Left renal pelvis (tissue), 4 donors: Measurements from ENCODE around the gene MLPH. TPM values are rescaled to one million over a fixed set of nuclear protein-coding genes. Genes with fewer than 3 reads are reported as not detected.

Experiments used
- DNase-seq, 4 donors: peaks; one replicate each; pipeline ENCODE4 v3.0.0-alpha.2; 2013; ENCODE audit warnings: low read depth in 4 of 4, low spot score in 3 of 4
- polyA plus RNA-seq, 4 donors: library from polyadenylated mRNA; unstranded; fragments of 120-200 nt; gene quantifications; one replicate each; pipeline ENCODE4 v1.2.1, GENCODE V29; 2013; ENCODE audit not compliant: insufficient read length in 4 of 4

Gene MLPH
- polyA plus RNA-seq, 4 donors, result 0.94 to 6.5 (median 3.1) TPM

- no peak for DNase-seq
These were observed 28.7 kb downstream of the MLPH start for GRCh38 chr2:237515621-237516275.

DNA sequence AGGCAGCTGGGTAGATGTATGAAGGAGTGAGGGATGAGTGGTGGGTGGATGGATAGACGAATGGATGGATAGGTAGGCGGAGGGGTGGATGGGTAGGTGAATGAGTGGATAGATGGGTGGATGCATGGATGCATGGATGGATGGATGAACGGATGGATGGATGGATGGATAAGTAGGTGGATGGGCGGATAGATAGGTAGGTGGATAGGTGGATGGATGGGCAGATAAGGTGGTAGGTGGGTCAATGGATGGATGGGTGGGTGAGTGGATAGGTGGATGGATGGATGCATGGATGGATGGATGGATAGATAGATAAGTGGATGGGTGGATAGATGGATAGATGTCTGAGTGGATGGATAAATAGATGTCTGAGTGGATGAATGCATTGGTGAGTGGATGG, 30.1 kb downstream of the MLPH start:
- DNase-seq, result no peak

DNA sequence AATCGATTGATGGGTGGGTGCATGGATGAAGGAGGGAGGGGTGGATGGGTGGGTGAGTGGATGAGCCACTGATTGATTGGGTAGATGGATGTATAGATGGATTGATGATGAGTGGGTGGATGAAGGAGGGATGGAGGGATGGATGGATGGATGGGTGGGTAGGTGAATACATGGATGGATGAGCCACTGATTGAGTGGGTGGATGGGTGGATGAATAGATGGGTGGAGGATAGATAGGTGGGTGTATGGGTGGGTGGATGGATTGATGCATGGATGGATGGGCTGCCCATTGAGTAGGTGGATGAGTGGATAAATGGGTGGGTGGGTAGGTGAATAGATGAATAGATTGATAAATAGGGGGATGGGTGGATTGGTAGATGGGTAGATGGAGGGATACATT, 30.9 kb downstream of the MLPH start:
- DNase-seq, result no peak

DNA sequence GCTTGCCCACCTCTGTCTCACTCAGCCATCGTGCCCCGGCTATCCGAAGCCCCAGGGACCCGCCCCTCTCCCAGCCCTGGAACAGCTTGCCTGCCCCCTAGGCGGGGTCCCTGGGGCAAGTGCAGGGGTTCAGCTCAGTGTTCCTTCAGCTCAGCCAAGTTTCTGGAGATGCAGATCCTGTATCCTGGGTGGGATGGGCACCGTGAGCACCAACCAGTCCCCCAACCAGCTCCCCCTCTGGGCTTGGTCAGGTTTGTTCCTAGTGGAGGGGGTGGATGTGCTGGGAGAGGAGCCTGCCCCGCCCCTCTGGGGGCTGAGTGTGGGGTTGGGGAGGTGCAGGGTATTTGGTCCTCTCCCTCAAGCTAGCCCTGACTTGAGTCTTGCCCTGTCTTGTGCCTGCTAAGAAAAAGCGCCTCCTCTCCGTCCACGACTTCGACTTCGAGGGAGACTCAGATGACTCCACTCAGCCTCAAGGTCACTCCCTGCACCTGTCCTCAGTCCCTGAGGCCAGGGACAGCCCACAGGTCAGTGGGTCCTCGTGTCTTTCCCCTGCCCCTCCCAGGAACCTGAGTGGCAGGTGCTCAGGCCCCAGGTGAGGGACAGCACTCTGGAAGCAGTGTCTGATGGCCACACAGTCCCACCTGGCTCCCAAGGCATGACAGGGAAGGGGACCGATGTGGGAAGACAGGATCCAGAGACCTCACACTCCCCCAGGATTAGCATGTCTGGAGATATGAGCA, 32.6 kb downstream of the MLPH start:
- DNase-seq, result no peak

GRCh38 chr2:237520290-237520689, 33.2 kb downstream of the MLPH start:
- no peak for DNase-seq

DNA sequence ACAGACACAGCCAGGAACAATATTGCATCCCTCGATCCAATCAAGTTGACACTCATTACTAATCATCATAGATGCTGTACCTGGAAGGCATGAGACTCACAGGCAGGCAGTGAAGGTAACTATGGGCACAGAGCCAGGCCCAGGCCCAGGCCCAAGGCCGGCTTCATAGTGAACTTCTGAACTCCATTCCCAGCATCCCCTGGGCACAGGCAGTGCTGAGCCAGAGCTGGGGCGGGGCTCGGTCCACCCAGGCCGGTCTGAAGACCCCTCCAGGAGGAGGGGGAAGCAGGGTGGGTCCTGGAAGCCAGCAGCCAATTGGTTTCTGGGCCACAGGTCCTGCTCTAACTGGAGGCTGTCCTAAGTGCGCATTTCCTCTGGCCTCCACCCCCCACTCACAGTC, 37.6 kb downstream of the MLPH start:
- DNase-seq, result no peak

- no peak for DNase-seq
These were observed 38.6 kb downstream of the MLPH start for GRCh38 chr2:237525559-237526157.

DNA sequence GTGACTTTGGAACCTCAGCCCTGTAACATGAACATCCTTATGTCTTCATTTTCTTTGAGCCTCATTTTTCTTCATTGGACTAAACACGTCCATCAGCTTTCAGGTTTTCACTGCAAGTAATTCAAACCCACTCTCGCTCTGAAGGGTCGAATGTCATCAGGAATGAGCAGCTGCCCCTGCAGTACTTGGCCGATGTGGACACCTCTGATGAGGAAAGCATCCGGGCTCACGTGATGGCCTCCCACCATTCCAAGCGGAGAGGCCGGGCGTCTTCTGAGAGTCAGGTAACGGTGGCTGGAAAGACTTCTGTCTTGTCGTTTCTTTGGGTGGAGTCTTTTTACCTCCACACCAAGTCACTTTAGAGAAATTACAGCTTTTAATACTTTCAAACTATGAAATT, 40.2 kb downstream of the MLPH start:
- DNase-seq, result no peak

DNA sequence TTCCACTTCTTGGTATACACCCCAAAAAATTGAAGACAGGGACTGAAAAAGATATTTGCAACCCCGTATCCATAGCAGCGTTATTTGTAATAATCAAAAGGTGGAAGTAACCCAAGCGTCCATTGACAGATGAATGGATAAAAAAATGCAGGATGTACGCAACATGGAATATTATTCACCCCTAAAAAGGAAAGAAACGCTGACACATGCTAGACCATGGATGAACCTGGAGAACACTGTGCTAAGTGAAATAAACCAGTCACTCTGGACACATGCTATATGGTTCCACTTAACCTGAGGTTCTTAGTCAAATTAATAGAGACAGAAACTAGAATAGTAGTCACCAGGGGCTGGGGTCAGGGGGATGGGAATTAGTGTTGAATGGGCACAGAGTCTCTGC, 40.7 kb downstream of the MLPH start:
- DNase-seq, result no peak

- DNase-seq, result no peak
These were observed 42.7 kb downstream of the MLPH start for GRCh38 chr2:237529452-237530402.

DNA sequence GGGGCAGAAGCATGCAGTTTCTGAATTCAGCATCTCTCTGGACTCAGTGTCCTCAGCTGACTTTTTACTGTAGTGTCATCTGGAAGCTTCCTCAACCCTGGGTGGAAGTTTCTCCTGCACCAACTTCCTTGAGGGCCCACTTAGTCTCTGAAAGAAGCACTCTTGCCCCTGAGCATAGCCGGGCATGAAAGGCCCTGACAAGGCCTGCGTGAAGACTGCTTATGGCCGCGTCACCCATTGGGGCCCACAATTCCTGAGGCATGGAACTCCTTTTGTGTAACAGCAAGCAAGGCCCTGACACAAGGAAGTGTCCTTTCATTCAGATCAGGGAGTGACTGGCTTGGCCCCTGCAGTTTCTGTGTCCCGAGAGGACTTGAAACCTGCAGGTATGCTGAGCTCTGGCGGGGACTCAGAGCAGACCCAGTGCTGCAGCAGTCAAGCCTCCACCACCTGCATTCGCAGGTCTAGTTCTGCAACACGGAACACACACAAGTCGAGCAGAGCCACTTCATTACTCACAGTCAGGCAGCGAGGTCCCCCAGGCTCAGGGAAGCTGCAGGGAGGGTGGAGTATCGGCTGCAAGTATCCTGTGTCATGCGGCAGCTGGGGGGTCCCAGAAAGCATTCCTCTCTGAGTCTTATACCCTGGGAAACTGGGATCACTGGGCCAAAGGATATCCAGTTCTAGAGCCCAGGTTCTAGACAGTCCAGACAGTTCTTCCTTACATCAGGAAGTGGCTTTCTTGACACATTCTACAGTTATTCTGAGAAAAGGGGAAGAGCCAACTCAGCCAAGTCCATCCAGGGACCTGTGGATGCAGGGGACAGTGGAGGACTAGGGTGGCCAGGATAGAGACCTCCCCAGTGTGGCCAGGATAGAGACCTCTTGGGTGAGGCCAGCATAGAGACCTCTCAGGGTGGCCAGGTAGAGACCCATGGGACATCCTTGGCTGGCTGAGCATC, 43.7 kb downstream of the MLPH start:
- DNase-seq, result no peak

DNA sequence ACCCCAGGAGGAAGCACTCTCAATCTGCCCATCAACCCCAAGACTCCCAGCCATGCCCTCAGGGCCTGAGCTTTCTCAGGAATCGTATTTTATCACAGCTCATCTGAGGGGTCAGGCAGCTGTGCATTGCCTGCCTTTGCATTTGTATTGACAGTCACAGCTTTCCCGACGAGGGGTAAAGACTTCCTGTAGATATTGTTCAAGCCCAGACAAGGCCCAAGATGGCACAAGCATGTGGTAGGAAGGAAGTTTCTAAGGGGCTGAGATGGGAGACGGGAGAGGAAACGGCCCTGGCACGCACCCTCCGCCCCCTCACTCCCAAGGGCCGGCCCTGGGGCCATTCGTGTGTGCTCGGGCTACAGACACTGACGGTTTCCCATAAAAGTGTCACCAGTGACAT, 45.1 kb downstream of the MLPH start:
- DNase-seq, result no peak

DNA sequence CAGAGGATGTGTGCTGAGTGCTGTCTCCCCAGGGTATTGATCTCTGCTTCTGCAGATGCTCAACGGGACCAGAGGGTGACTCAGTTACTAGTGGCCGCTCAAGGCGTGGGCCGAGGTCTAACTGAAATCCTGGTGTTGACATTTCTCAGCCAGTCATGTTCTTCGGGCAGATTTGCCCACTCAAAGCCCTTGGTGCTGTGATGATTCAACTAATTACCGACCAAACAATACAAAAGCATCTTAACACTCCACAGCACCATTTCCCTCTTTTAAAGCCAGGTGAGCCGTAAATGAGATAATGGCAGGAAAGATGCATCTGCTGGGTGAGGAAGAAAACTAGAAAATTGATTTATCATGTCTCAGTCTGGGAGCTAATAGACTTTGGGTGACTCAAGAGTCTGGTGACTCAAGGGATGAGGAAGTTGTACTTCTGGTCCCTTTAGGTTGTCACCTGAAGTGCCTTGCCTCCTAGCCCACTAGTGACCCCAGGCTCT, 46.7 kb downstream of the MLPH start:
- no peak for DNase-seq

- DNase-seq, result no peak
These were observed 47.3 kb downstream of the MLPH start for GRCh38 chr2:237534380-237534779.

DNA sequence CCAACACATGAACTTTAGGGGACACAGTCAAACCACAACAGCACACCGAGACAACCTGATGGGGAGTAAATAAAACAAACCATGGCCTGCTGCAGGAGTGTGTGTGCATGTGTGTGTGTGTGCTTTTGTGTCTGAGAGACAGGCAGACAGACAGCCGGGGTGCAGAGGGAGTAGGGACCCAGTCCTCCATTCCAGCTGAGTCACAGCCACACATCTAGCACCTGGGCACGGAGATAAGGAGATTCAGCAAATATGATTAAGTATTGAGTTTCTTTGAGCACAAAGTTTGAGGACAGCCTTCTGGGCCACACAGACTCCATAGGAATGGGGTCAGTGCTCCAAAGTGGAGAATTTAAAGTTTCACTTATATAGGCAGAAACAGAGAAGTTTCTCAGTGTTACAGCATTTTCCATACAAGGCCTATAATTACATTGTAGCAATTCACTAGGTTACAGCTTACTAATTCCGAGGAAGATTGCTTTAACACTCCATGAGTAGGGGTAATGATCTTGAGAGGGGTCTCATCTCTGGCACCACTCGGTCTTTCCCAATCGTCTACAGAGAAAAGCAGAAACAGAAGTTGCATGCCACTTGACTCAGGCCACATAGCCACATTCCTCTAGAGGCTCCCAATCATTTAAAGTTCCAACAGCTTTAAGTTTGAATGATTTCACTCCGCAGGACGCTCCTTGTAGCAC, 48.5 kb downstream of the MLPH start:
- DNase-seq, result no peak

- DNase-seq, result no peak
These were observed 49.0 kb downstream of the MLPH start for GRCh38 chr2:237536083-237536415.

GRCh38 chr2:237536617-237537016, 49.6 kb downstream of the MLPH start:
- DNase-seq, result no peak

DNA sequence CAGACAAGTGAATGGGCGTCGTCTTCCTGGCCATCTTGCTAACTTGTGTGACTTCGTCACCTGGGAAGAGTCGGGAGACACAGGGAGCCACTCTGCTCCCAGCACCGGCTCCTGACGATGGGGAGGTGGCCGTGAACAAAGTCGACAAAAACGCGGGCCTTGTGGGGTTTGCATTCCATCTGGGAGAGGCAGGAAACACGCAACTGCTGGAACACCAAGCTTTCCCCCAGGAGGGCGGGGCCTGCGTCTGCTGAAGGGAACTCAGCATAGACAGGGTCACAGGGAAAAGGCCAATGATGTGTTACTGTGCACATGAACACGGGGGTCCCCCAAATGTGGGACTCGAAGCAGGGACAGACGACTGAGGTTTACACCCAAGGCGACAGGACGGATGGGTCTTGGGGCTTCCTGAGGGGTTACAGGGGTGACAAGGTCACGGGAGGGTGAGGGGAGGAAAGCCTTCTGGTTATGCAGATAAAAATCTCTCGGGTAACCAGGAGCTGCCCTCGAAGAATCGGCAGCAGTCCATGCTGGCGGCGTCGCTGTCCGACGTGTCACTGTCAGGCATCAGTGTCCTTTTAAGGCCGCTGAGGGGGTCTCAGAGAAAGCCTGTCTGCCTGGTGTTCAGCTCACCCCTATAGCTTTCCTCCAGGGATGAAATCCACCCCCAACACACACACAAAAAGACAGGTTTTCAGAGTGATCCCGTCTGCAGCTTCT, 51.1 kb downstream of the MLPH start:
- DNase-seq, result no peak

- DNase-seq, result no peak
These were observed 51.9 kb downstream of the MLPH start for GRCh38 chr2:237538901-237539300.
